ENCODE results near the gene KRAS. TPM values are rescaled to one million over a fixed set of nuclear protein-coding genes. Genes with fewer than 3 reads are reported as not detected.

Gene KRAS
- total and polyA plus RNA-seq, 2 donors (not counting 3 experiments of a cell fraction or from before 2014, with no cell fraction given): 9.1 to 22.8 TPM

GRCh38 chr12:25162866-25163265 lies 87.9 kb downstream of the KRAS start:
- FAIRE-seq (no peak), DNase-seq (ENCODE audit: low read depth, low spot score) (no peak)
- H4K20me1 ChIP-seq (replicated peaks; ENCODE audit: control insufficient read depth, extremely low read depth, insufficient read depth, low read length): no peaks in the 10 kb centered on the region
- dilution Hi-C loops (cut with MboI; ENCODE audit: extremely low pct_ligation_motif_present, low sequenced_read_pairs) (no loop called here), intact Hi-C loops (cut with micrococcal nuclease) (no loop called here)
- BruUV-seq (replicated peaks): no TSS peak
- no peaks in the 10 kb centered on the region for H3K9me3 ChIP-seq (replicated peaks; ENCODE audit: control insufficient read depth, insufficient read depth, low read length)
- H3K27me3 ChIP-seq (ENCODE audit: control insufficient read depth in 2 of 2, insufficient read depth in 2 of 2, low read length in 2 of 2): peaks cover 5 to 8% of the 10 kb centered on the region in 2 experiments
- POLR2A ChIA-PET: no interaction called here
- H3K4me3 ChIP-seq (replicated peaks in 1 of 3; ENCODE audit: insufficient read depth in 1 of 3, low read depth in 1 of 3, low read length in 3 of 3): no peak overlapping the region
- H3K4me2 ChIP-seq (ENCODE audit: insufficient read depth, low read length): no peak overlapping the region
- H3K4me1 ChIP-seq (ENCODE audit: control insufficient read depth, extremely low read depth, insufficient read depth, low read length): no peaks in the 10 kb centered on the region
- H3K36me3 ChIP-seq (ENCODE audit: control insufficient read depth in 2 of 2, extremely low read depth in 1 of 2, insufficient read depth in 2 of 2, low read length in 2 of 2): no peaks in the 10 kb centered on the region
- no peak overlapping the region for H3K9ac ChIP-seq (replicated peaks; ENCODE audit: extremely low read depth, insufficient read depth, low read length)
- no peak overlapping the region for H3K27ac ChIP-seq (ENCODE audit: insufficient read depth, low read depth, low read length)
- TF ChIP-seq POLR2A (IDR thresholded peaks at IDR 0.05; ENCODE audit: low read depth, low read length) (no peak), POLR2AphosphoS5 (IDR thresholded peaks at IDR 0.05; ENCODE audit: insufficient read depth, low read depth, low read length) (no peak), MAX (IDR thresholded peaks at IDR 0.05; ENCODE audit: insufficient read depth, insufficient read length) (no peak), JUN (IDR thresholded peaks at IDR 0.05; ENCODE audit: borderline replicate concordance, insufficient read depth, insufficient read length, low read depth) (no peak), FOS (IDR thresholded peaks at IDR 0.05; ENCODE audit: borderline replicate concordance, insufficient read depth, low read length) (no peak), CTCF (IDR thresholded peaks at IDR 0.05; ENCODE audit: extremely low read depth in 1 of 2, insufficient read depth in 1 of 2, low read depth in 1 of 2, low read length in 2 of 2) (no peak), EZH2 (IDR thresholded peaks at IDR 0.05; ENCODE audit: borderline replicate concordance, low read depth, low read length, severe bottlenecking) (no peak), GATA2 (IDR thresholded peaks at IDR 0.05; ENCODE audit: insufficient read depth, insufficient read length, low read depth, low read length) (no peak), MYC (IDR thresholded peaks at IDR 0.05; ENCODE audit: low read depth, low read length) (no peak)
- no peaks in the 10 kb centered on the region for H3K79me2 ChIP-seq (ENCODE audit: control insufficient read depth, insufficient read depth, low read length)
- no peak overlapping the region for H2AFZ ChIP-seq (ENCODE audit: low read depth, low read length)
- CTCF ChIA-PET: interaction anchor here (1.6 kb wide), 1 partner anchor 225 kb away, joined by 5 read pairs; no protein-coding TSS in a partner anchor
- no peaks in the 10 kb centered on the region for H3K9me1 ChIP-seq (replicated peaks; ENCODE audit: control insufficient read depth, extremely low read depth, insufficient read depth, low read length)
